ENCODE results near the gene SPTLC2.

DNA sequence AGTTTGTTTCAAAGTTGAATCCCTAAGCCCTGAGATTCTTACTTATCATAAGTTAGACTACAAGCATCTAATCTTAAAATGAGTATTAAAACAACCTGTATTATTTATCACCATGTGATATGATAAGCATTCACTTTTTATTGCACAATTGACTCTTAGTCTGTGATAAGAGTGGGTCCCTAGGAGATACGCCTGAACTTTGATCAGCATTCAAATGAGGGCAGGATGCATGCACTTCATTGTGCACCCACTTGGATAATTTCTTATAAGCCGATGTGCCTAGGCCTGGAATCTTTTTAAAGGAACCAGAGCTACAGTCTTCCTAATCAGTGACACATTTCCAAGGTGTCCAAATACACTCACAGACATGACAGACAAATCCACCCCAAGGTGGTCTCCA is 31.4 kb upstream of the SPTLC2 start:
- TF ChIP-seq, protein P1, sequence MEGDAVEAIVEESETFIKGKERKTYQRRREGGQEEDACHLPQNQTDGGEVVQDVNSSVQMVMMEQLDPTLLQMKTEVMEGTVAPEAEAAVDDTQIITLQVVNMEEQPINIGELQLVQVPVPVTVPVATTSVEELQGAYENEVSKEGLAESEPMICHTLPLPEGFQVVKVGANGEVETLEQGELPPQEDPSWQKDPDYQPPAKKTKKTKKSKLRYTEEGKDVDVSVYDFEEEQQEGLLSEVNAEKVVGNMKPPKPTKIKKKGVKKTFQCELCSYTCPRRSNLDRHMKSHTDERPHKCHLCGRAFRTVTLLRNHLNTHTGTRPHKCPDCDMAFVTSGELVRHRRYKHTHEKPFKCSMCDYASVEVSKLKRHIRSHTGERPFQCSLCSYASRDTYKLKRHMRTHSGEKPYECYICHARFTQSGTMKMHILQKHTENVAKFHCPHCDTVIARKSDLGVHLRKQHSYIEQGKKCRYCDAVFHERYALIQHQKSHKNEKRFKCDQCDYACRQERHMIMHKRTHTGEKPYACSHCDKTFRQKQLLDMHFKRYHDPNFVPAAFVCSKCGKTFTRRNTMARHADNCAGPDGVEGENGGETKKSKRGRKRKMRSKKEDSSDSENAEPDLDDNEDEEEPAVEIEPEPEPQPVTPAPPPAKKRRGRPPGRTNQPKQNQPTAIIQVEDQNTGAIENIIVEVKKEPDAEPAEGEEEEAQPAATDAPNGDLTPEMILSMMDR (IDR thresholded peaks at IDR 0.05) = peak in 3 of 6 experiments; percentile 58 to 60 (median 58)
- no peak for TF ChIP-seq POLR2A (IDR thresholded peaks at IDR 0.05)
